DMS53 treated with DMSO at 0.1 percent for 48 hours (cell line): ENCODE results near the gene ARSG.
"Not testable (repeated sequence)": the region's sequence is repeated elsewhere in the genome, so short reads cannot be mapped to it uniquely, and the experiment has no call there.

Experiments
- DNase-seq: peaks from one replicate; lab custom pipeline; 2025; ENCODE audit not compliant: unreplicated experiment; lab: John Stamatoyannopoulos, UW

ARSG gene

GRCh38 chr17:68290955-68291835, at the start of gene ARSG, which contains the start of gene SLC16A6:
Gene ARSG (plus strand): TSS chr17:68291495. CDS start chr17:68307494, 15,999 bp downstream.
Gene SLC16A6 (minus strand): TSS chr17:68291127. CDS start chr17:68278320, 12,807 bp downstream.
- peak; percentile 34 for DNase-seq

DNA sequence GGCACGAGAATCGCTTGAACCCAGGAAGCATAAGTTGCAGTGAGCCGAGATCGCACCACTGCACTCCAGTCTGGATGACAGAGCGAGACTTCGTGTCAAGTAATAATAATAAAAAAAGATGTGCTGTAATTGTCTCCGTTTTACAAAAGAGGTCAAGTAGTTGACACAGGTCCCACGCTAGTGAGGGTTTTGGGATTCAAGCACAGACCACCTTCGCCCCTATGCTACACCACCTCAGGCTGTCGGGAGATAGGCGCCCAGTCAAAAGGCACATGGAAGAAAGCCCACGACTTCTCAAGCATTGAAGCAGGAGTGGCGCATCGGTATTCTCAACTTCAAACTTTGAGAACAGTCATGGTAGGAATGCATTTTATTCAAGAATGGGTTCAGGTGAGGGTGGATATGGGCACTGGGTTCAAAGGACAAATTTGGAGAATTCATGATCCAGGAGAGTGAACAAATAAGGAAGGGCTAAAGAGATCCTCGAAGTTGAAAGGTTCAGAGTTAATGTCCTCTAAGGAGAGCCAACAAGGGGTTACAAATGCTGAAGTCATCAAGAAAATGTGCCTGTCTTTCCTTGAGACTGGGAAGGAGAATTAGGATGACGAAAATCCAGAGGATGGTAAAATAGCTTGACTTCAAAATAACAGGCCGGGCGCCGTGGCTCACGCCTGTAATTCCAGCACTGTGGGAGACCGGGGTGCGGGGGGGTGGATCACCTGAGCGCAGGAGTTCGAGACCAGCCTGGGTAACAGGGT, 44.8 kb upstream of the ARSG start:
- no peak for DNase-seq

DNA sequence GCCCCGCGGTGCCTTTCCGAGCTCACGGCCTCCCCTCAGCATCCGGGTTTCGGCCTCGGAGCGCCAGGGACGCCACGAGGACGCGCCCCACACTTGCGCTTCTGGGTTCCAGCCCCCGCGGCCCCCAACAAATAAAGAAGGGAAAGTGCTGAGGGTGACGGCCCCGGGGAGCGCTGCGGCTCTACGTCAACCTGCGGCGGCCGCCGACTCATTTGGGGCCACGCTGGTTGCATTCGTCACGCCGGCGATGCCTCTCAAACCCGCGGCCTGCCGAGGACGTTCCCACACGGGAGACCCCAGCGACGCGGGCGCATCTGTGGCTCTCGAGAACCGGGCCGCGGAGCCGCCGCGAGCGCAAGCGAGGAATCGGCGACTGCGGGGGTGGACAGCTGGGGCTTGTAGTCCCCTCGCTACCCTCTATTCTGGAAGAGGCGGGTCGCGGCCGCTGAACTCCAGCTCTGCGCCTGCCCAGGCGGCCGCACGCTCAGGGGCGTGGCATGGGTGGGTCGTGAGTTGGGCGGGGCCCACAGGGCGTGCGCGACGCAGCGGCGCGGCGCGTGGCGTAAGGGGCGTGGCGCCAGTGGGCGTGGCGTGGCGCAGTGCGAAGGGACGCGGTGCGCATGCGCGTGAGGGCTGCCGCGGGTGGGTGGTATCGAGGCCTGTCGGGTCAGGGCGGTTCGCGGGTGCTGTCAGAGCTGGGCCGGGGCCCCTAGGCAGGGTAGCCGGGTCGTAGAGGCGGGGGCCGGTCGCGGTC, 43.7 kb upstream of the ARSG start, which contains the start of gene AMZ2:
TSS of gene AMZ2 (plus strand) at position 599 of the 754 bp plus-strand sequence. CDS start 2,145 bp downstream, outside the sequence.
- DNase-seq: peak; percentile 75

DNA sequence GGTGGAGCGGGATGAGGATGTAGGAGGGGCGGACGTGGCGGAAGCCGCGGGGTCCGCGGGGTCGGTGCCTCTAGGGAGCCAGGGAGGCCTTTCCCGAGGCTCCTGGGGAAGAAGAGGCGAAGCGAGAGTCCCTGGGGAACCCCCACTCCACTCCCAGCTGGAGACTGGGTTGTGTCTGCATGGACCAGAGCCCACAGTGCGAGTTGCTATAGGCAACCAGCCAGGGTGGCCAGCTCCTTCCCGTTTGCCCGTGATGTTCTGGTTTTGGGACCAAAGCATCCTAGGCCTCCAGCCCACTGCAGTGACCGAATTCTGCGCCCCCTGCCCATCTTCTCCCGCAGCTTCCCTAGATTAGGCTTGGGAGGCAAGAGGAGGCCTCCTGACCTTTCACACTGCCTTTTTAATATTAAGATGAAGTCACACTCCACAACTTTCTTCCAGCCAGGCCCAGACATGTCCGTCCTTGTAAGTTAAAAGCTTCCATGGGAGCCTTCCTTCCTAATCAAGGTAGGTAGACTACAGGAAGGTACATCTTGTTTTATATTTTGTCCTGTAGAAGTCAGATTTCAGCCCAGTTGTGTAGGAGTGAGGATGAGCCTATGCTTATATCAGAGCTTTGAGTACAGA, 43.0 kb upstream of the ARSG start:
- DNase-seq: peak; percentile 29

DNA sequence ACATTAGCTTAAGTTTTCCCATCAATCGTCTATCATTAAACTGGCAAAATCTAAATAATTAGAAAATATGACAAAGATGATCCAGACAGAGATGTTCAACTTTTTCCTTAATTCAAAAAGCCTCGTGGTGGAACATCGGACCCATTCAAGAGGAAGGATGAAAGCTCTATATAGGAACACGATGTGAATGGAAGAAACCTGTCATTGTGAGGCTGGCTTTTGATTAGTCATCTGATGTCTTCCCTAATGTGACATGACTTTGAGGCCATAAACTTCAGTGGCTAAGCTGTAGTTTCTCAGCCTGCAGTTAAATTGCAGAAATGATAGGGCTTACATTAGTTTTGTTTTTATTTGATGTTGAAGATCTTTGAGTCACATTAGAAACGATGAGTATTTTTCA, 42.4 kb upstream of the ARSG start:
- no peak for DNase-seq

GRCh38 chr17:68249354-68249765, 41.9 kb upstream of the ARSG start:
- no peak for DNase-seq

- not testable (repeated sequence) for DNase-seq
Measured at GRCh38 chr17:68253426-68253825, 37.9 kb upstream of the ARSG start.

DNA sequence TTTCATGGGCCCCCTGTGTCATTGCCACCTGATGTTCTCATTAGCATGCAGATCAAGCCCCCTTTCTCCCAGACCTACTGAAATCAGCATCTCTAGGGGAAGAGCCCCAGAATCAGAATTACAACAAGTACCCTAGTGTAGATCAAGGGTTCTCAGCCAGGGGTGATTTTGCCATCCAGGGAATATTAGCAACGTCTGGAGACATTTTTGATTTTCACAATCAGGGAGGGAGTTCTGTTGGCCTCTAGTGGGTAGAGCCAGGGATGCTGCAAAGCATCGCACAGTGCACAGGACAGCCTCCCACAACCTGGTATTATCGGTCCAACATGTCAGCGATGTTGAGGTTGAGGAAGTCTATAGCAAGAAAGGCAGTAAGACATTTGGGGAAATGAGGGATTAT, 36.1 kb upstream of the ARSG start:
- DNase-seq: no peak

- DNase-seq: no peak
Measured at GRCh38 chr17:68255731-68256538, 35.4 kb upstream of the ARSG start.

- not testable (repeated sequence) for DNase-seq
Measured at GRCh38 chr17:68256701-68257100, 34.6 kb upstream of the ARSG start.

DNA sequence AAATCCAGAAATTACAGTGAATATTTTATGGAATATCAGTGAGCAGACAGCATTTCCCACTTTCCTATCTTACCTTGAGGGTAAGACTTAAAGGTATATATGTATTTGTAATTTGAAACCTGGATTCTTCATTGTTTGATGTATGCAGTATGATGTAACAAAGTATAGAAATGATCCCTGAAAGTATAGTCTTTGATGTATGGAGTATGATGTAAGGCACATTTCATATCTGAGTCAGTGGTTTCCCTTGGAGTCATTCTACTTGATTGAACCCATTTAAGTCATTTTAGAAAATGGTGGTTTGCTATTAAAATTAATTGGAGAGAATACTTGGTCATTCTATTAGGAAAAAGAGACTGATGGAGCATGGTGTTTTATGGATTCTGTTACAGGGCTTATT, 33.4 kb upstream of the ARSG start:
- no peak for DNase-seq

DNA sequence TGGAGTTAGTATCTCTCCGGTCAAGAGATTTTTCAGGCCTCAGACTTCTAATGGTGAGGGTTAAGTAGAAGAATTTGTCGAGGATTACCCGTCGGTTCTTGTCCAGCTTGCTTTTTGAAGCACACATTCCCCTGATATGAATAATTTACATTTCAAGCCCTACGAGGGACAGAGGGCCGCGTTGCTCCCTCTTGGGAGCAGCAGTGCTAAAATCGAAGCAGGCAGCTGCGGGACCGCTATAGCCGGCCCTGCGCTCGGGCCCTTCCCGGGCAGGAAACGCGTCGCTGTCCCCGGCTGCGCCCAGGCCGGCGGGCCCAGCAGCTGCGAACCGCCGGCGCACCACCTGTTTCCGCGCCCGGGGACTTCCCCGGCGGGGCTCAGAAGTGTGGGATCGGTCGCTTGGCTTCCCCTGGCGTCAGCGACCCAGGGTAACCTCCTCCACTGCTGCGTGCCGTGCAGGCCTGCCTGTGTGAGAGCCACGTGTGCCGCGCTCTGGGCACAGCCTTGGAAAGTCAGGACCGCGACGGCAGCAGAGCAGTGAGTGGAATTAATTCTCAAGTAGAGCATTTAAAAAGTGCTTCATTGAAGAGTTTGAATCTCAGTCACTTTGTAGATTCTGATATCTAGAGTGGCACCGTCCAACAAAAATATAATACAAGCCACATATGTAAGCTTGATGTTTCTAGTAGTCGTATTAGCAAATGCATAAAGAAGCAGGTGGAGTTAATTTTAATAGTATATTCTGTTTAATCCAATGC, 32.2 kb upstream of the ARSG start:
- peak; percentile 45 for DNase-seq

GRCh38 chr17:68259648-68259951, 31.7 kb upstream of the ARSG start:
- peak; percentile 2 for DNase-seq

DNA sequence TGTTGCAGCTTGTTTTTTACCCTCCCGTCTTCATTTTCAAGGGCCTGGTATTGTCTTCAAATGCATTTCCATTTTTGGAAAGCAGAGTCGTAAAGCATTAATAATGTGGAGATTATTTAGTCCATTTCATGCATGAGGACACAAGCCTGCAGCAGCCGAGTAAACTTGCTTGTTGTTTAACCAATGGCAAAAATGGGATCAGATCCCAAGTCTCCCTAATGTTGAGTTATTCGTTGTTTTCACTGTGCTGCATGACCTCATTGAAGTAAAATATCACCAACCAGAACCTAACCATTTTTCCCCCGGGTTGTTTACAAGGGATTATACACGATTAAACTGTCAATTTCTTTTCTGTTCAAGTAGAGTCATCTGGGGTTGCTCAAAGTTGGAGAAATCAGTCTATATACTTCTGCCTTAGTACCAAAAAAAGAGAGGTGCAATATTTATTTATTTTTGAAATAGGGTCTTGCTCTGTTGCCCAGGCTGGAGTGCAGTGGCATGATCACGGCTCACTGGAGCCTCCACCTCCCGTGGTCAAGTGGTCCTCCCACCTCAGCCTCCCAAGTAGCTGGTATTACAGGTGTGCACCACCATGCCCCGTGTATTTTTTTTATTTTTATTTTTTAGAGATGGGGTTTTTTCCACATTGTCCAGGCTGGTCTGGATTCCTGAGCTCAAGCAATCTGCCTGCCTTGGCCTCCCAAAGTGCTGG, 31.1 kb upstream of the ARSG start:
- no peak for DNase-seq

DNA sequence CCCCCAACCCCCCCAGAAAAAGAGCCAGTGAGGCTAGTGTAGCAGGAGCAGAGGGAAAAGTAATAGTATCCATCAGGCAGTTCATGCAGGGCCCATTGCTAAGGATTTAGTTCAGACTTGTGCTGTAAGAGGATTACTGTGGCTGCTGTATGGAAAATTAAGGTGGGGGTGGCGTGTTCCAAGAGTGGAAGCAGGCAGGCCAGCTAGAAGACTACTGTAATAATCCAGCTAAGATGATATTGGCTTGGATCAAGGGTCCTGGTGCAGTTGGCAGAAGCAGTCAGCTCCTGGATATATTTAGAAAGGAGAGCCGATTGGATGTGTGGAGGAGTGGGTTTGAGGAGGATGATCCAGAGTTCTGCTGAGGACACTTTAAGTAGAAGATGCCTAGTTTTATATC, 28.8 kb upstream of the ARSG start:
- DNase-seq: not testable (repeated sequence)

DNA sequence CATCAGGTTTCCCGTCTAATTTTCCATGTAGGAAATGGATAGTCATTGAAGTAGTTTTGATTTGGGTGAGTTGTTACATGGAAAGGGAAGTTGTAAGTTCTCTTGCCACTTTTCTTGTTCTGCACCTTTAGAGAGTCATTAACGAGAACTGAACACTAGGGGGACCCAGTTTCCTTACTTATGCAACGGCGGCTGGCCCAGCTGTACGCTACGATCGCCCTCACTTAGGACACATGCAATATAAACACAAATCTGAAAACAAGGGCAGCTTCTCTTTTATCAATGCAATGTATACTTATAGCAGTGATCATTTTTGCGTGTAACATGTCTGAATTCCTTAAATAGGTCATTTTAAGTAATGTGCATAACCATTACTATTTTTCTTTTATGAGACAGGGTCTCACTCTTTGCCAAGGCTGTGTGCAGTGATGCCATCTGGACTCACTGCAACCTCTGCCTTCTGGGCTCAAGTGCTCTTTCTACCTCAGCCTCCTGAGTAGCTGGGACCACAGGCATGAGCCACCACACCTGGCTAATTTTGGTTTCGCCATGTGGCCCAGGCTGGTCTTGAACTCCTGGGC, 28.1 kb upstream of the ARSG start:
- peak; percentile 23 for DNase-seq

GRCh38 chr17:68265833-68266232, 25.5 kb upstream of the ARSG start:
- DNase-seq: not testable (repeated sequence)

DNA sequence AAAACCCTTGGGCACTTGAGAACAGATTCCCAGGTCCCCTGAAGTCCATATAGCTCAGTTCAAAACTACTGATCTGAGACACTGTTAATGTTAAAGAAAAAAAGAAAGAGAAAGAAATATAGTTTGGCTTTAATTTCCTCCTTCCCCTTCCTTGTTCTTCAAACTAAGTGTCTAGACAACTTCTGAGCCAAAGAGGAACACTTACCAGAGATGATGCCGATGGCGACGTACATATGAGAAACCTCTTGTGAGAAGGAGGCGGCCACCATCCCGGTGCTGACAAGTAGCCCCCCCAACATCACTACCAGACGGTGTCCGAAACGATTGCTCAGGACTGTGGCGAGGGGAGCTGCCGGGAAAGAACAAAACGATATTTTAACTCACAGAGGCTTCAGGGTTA, 17.6 kb upstream of the ARSG start:
- DNase-seq: no peak
